Ovary (tissue), 9 donors: ENCODE results near the gene ZNF710. TPM values are rescaled to one million over a fixed set of nuclear protein-coding genes. Genes with fewer than 3 reads are reported as not detected.

Experiments
- DNase-seq, 5 donors: peaks; one replicate each; pipeline ENCODE4 v3.0.0-alpha.2; 2019 to 2020
- H3K27ac ChIP-seq, 2 donors: fragments of 200-600 bp; one replicate each; pipeline versions ENCODE4 v1.5.1 to v1.8.0; 2019 to 2022
- H3K27me3 ChIP-seq: fragments of 200-600 bp; one replicate; pipeline ENCODE4 v1.8.0; 2022
- H3K36me3 ChIP-seq: fragments of 200-600 bp; sonication (generic); one replicate; pipeline ENCODE4 v1.5.1; 2019
- H3K4me1 ChIP-seq: one replicate; pipeline ENCODE4 v1.8.1; 2013; ENCODE audit warnings: mild to moderate bottlenecking, moderate library complexity; ENCODE audit not compliant: insufficient read depth
- H3K4me3 ChIP-seq: fragments of 200-600 bp; sonication (generic); one replicate; pipeline ENCODE4 v1.5.1; 2017
- H3K9me3 ChIP-seq, 2 donors: fragments of 200-600 bp in 1 of 2; sonication (generic) in 1 of 2; one replicate each; pipeline versions ENCODE4 v1.5.1 to v1.8.1; 2013 to 2019; ENCODE audit warnings: mild to moderate bottlenecking in 1 of 2, moderate library complexity in 1 of 2
- EP300 ChIP-seq: sonication (generic); formaldehyde crosslinking; IDR thresholded peaks from one replicate; pipeline ENCODE4 v1.6.1; 2017; ENCODE audit warnings: antibody characterized with exemption
- POLR2A ChIP-seq: fragments of 450-650 bp; IDR thresholded peaks from one replicate; pipeline ENCODE4 v1.6.1; 2017; ENCODE audit warnings: antibody characterized with exemption, mild to moderate bottlenecking, moderate library complexity
- WGBS, 3 donors: extraction: QIAGEN DNeasy Blood & Tissue Kit in 1 of 3; methylation state at CpG; one replicate each; pipeline versions ENCODE4 v1.1.5 to v1.1.7; 2013 to 2017; 5-methylcytosine and 5-hydroxymethylcytosine counted together
- intact Hi-C, 4 donors: fragments of 100-400 bp; cut with DNase I; formaldehyde crosslinking; loops; one replicate each; pipeline versions ENCODE4 v1.11.0 to v1.15.1; 2022 to 2023
- polyA plus RNA-seq, 2 donors: library from polyadenylated mRNA; stranded (reverse); fragments of 200-250 nt in 1 of 2; fragments of 350-450 nt in 1 of 2; fragmentation: Illumina TruSeq in 1 of 2; extraction: RNeasy Lipid Tissue Mini Kit (QIAGEN cat#74804) in 1 of 2; gene quantifications; one replicate each; pipeline ENCODE4 v1.2.3, GENCODE V29; 2013 to 2014
- total RNA-seq, 7 donors: library from RNA; depleted of rRNA in 2 of 7; stranded (reverse); fragments of >200 nt in 2 of 7; fragmentation: NEBNext Ultra II Directional in 3 of 7; extraction: Animal tissue kit (Norgen Biotek cat#: 25700) in 3 of 7; gene quantifications; one replicate each; pipeline versions ENCODE4 v1.1.0 to v1.2.4, GENCODE V29; 2016 to 2023
- TF ChIP-seq, protein P1 (sequence below), 3 donors: fragments of 450-650 bp in 2 of 3; fragments of 200-600 bp in 1 of 3; IDR thresholded peaks; one replicate each; pipeline versions ENCODE4 v1.5.1 to v1.8.0; 2016 to 2022; ENCODE audit warnings: antibody characterized with exemption in 3 of 3, mild to moderate bottlenecking in 1 of 3
- donor health status: DM: no; HTN: no; CAD: no; lungs with moderate emphysema.
- donor health status: DM: no; HTN: no; CAD: no.
- donor health status: Bipolar disorder and iron deficiency.
- donor health status: DM: yes; HTN: yes; CAD: no.
- donor health status: DM: no; HTN: no; CAD: no.
- donor health status: DM: yes; HTN: yes; CAD: no.

ZNF710 gene
- total and polyA plus RNA-seq, 9 donors = 6.8 to 19.7 (median 14.4) TPM

DNA sequence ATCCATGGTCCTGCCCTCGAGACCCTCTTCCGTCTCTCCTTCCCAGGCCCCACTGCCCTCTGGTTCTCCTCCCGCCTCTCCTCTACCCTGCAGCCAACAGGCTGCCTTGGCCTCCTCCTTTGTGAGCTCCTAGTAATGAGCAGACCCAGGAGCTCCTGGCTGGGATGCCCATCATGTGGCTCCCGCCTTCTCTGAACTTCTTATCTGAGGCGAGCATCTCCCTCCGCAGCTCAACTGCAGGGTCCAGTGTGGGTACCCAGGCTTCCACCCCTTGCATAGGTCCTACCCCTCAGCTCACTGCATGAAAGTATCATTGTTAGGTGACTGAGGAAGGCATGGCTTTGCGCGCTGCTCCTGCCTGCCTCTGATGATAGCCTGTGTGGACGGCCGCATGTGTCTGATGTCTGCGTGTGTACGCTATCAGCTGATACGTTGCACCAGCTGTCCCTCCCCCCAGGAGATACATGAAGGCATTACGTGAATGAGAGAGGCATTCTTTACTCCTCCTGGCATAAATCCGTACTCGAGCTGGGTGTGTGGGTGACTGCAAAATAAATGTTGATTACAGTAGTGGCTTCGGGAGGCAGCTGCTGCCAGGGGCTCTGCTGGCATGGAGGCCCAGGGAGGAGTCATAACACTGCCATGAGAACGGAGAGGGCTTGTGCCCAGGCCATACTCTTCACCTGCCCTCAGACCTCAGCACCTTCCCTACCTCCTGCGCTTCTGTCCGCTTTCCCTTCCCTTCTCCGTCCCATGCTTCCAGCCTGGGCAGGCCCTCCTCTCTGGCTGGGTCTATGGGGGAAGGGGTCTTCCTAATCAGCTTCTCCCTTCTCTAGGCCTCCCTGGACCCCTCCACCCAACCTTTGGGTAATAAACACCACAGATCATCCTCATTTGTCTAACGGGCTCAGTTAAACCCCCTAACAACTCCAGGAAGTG, 48.8 kb downstream of the ZNF710 start:
- Histone ChIP-seq H3K4me1 (no peaks in the 10 kb centered on the region), H3K27me3 (no peaks in the 10 kb centered on the region), H3K9me3 (no peaks in the 10 kb centered on the region), H3K4me3 (no peak overlapping the region), H3K36me3 (no peaks in the 10 kb centered on the region), H3K27ac (no peak overlapping the region)
- TF ChIP-seq, protein P1, sequence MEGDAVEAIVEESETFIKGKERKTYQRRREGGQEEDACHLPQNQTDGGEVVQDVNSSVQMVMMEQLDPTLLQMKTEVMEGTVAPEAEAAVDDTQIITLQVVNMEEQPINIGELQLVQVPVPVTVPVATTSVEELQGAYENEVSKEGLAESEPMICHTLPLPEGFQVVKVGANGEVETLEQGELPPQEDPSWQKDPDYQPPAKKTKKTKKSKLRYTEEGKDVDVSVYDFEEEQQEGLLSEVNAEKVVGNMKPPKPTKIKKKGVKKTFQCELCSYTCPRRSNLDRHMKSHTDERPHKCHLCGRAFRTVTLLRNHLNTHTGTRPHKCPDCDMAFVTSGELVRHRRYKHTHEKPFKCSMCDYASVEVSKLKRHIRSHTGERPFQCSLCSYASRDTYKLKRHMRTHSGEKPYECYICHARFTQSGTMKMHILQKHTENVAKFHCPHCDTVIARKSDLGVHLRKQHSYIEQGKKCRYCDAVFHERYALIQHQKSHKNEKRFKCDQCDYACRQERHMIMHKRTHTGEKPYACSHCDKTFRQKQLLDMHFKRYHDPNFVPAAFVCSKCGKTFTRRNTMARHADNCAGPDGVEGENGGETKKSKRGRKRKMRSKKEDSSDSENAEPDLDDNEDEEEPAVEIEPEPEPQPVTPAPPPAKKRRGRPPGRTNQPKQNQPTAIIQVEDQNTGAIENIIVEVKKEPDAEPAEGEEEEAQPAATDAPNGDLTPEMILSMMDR (IDR thresholded peaks at IDR 0.05) = no peak
- TF ChIP-seq EP300 (no peak), POLR2A (no peak)
- WGBS, 3 donors = 75 to 80% (median 79%) methylated on average over 22 of the region's 22 CpGs
- DNase-seq = no peak
- intact Hi-C loops = no loop called here

DNA sequence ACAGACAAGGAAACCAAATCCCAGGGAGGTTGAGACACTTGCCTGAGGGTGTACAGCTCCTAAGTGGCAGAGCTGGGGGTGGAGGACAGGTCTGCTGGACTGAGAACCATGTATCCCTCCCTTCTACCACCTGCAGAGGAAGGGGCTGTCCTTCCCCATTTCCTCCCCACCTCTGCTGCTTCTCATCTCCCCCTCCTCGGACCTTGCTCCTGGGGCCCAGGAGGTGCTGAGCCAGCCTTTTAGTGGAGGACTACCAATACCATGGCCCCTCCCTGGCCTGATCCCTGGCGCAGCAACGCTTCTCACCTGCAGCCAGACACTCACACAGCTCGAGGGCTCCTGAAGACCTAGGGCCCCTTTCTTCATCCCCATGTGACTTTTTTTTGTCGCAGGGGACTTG, 50.8 kb downstream of the ZNF710 start:
- intact Hi-C loops = no loop called here
- H3K4me1 ChIP-seq = no peaks in the 10 kb centered on the region
- H3K36me3 ChIP-seq = no peaks in the 10 kb centered on the region
- H3K9me3 ChIP-seq = no peaks in the 10 kb centered on the region
- no peak for TF ChIP-seq EP300
- TF ChIP-seq, protein P1 (IDR thresholded peaks at IDR 0.05) = no peak
- TF ChIP-seq POLR2A = no peak
- 85 to 88% (median 86%) methylated on average over 5 of the region's 5 CpGs for WGBS, 3 donors
- no peaks in the 10 kb centered on the region for H3K27me3 ChIP-seq
- H3K4me3 ChIP-seq = no peak overlapping the region
- DNase-seq = no peak
- H3K27ac ChIP-seq = no peak overlapping the region

DNA sequence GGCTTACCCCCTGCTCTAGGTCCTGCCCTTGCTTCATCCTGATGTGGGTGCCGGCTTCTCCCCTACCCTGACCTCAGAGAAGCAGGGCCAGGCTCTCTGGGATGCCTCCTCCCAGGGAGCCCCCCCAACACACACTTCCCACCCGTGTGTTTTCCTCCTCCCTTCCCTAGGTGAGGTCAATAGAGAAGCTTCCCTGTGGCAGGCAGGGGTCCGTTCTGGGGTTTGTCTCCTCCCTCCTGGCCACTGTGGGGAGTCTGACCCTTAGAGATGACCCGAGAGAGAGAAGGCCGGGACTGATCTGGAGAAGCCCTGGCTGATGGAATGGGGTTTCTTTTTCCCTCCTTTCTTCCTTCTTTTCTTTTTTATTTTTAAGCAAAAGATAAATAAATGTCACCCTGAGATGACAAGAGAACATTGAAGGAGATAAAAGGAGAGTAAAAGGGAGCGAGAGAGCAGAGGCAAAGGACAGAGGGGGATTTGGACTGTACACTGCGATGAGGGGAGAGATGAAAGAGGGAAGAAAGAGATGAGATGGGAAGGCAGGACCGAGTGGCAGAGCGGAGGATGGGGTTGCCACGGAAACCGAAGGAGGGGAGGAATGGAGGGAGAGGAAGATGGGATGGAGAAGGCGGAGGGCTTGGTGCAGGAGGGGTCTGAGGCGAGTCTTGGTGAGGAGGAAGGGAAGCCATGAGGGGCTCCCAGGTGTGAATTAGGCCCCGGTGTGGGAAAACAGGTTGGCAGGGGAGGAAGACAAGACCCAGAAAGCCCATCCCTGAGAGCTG, 52.8 kb downstream of the ZNF710 start:
- DNase-seq = no peak
- H3K9me3 ChIP-seq = no peaks in the 10 kb centered on the region
- WGBS, 3 donors = 79 to 83% (median 81%) methylated on average over 14 of the region's 14 CpGs
- no peak overlapping the region for H3K27ac ChIP-seq
- no peaks in the 10 kb centered on the region for H3K36me3 ChIP-seq
- H3K27me3 ChIP-seq = no peaks in the 10 kb centered on the region
- no peak overlapping the region for H3K4me3 ChIP-seq
- intact Hi-C loops = no loop called here
- TF ChIP-seq, protein P1 (IDR thresholded peaks at IDR 0.05) = no peak
- TF ChIP-seq POLR2A (no peak), EP300 (no peak)
- H3K4me1 ChIP-seq = no peaks in the 10 kb centered on the region

DNA sequence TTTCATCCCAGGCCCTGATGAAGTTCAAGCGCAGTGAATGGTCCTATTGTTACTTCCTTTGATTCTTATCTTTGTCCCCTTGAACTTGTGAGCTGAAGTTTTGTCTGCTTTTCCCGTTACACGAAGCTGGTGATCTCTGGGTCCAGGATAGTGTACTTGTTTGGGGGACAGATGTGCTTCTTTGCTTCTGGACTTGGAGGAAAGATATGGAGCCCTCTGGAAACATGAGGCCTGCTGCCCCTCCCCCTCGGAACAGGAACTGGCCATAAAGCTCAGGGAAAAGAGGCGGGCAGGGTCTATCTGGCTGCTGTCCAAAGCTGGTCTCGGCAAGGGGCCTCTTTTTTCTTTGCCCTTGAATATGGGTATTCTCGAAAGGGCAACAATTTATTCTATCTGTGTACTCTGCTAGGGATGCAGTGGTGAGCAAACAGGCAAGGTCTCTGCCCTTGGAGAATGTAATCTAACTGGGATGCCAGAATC, 53.5 kb downstream of the ZNF710 start:
- TF ChIP-seq POLR2A (no peak), EP300 (no peak)
- TF ChIP-seq, protein P1 (IDR thresholded peaks at IDR 0.05) = no peak
- WGBS, 3 donors = 45 to 58% (median 48%) methylated on average over 7 of the region's 7 CpGs
- H3K4me3 ChIP-seq = no peak overlapping the region
- H3K4me1 ChIP-seq = no peaks in the 10 kb centered on the region
- H3K9me3 ChIP-seq = no peaks in the 10 kb centered on the region
- H3K27ac ChIP-seq = no peak overlapping the region
- H3K36me3 ChIP-seq = no peaks in the 10 kb centered on the region
- DNase-seq = no peak
- H3K27me3 ChIP-seq = no peaks in the 10 kb centered on the region
- intact Hi-C loops = no loop called here
